ENCODE data around the gene SRGAP2B. TPM values are rescaled to one million over a fixed set of nuclear protein-coding genes. Genes with fewer than 3 reads are reported as not detected.
"Not testable (repeated sequence)": the region's sequence is repeated elsewhere in the genome, so short reads cannot be mapped to it uniquely, and the experiment has no call there.

SRGAP2B gene
- total RNA-seq, 4 donors from 2014 or later = 39.3 to 79.9 (median 52.5) TPM

DNA sequence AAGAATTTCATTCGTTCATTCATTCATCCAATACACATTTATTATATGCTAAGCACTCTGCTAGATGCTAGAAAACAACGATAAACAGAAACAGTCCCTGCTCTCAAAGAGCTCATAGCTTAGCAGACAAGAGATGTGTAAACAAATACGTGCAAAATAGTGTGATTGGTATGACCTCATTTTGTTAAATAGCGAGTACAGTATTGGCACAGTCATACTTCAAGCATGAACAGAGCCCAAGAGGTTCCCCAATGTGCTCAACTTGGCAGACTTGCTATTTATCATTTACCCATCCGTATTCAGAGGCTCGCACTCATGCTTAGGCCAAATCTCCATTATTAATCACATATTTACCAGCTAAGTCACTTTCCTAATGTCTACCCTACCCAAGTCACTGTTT lies 23.6 kb downstream of the SRGAP2B start:
- DNase-seq (ENCODE audit: low spot score in 2 of 2); H3K4me3 ChIP-seq (ENCODE audit: low read depth, poor library complexity, severe bottlenecking); intact Hi-C loops (cut with DNase I; ENCODE audit: low total_unique reads): not testable (repeated sequence)
- 40% methylated on average over 1 of the region's 6 CpGs; no CpG with 5 or more reads in 1 of the 2 donors for WGBS, 2 donors

DNA sequence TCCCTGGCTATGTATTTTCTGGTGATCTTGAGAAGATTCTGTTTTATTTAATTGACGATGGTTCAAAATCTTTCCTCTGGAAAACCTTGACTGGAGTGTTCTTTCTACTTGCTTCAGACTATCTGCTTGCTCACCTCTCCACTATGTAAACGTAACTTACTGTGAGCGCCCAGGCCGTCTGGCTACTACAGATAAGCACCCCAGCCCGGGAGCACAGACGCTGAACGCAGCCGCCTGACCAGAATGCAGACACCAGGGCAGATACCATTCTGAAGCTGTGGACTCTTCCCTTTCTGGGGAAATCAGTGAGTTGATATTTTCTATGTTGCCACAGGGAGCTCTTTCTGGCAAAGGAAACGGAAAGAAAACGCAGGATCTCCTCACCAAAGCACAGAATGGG lies 28.6 kb downstream of the SRGAP2B start:
- DNase-seq (ENCODE audit: low spot score in 2 of 2); H3K4me3 ChIP-seq (ENCODE audit: low read depth, poor library complexity, severe bottlenecking); intact Hi-C loops (cut with DNase I; ENCODE audit: low total_unique reads): not testable (repeated sequence)
- WGBS, 2 donors = no CpG with 5 or more reads among the region's 10 CpGs

DNA sequence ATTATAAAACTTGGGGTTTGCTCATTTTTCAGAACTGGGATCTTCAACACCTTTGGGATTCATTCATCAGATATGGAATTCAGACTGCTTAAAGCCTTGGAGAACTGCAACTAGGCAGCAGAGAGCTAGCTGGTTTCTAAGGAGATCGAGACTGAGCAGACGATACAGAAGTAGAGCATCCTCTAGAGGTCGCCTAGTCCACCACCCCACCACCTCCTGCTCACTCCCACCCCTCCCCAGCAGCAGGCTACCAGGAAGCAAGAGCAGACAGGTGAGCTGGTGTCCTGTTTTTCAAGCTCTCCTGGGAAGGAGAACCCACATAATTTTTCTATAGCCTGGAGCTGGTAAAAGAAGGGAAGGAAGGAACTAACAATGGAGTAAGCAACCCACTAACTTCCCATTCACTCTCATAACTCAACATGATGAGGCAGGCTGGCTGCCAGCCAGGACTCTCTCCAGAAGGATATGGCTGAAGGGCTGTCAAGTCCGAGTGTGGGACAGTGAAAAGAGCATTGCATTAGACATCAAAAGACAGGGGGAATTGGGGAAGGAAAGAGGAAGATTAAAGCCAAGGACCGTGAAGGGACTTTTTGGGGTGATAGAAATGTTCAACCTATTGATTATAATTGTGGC lies 29.8 kb downstream of the SRGAP2B start:
- DNase-seq (ENCODE audit: low spot score in 2 of 2); H3K4me3 ChIP-seq (ENCODE audit: low read depth, poor library complexity, severe bottlenecking); intact Hi-C loops (cut with DNase I; ENCODE audit: low total_unique reads): not testable (repeated sequence)
- 37% methylated on average over 3 of the region's 5 CpGs; no CpG with 5 or more reads in 1 of the 2 donors for WGBS, 2 donors

DNA sequence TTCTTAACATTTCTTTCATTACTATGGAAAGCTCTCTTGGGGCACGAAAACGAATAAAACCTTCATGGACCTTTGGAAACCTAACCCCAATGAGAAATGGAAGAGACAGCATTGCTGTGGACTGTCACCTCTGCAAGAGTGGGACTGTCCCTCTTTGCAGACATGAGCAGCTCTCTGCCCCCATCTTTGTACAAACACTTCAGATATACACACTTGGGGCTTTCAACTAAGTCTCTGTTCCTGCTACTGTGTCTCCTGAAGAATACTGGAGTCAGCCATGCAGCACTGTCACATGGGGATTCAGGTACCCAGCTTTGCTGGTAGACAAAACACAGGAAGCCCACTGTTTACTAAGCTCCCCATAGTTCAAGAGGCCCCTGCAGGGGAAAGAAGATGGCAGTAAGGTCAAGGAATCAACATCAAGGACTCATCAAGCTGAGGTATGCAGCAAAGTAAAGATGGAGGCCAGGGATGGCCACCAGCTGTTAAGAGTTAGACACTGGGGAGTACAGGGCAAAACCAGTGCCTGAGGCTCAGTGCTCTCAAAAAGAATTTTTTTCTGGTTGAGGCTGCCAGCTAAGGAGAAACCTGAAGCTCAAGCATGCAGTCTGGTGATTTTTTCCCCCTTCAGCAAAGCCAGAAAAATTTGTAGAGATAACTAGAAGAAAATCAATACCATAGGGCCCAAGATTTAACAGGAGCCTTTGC lies 31.0 kb downstream of the SRGAP2B start:
- DNase-seq (ENCODE audit: low spot score in 2 of 2); H3K4me3 ChIP-seq (ENCODE audit: low read depth, poor library complexity, severe bottlenecking); intact Hi-C loops (cut with DNase I; ENCODE audit: low total_unique reads): not testable (repeated sequence)
- no CpG with 5 or more reads among the region's 2 CpGs for WGBS, 2 donors

DNA sequence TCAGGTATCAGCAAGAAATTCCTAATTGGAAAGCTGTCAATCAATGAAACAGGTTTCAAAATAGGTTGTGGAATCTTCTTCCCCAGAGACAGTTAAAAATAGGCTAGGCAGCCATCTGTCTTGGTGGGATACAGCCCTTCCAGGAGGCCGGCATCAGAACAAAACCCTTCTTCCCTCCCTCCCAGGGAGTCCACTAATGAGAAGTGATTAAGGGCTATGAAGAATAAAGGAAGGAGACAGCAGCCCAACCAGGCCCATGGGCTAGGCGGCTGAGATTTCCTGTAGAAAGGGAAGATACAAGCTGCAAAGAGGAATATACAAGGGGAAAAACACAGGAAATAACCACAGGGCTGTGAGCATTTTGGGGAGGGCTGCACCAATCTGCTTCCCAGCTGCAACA lies 31.8 kb downstream of the SRGAP2B start:
- WGBS, 2 donors = 64 to 67% methylated on average over 1 of the region's 2 CpGs

DNA sequence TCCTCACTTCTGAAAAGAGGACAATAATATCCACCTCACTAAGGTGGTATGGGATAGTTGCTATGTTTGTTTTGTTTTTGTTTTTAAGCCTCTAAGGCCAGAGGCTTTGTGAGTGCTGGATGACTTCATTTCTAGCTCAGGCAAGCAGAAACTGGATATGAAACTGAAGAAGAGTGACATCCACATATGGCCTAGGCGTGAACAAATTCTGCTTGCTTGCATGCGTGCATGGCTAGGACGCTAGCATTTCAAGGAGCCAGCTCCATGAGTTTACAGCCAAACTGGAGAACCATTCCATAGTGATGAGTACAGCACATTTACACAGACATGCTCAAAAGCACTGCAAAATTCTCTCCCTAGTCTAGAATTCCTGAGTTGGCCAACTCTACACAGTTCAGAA lies 36.9 kb downstream of the SRGAP2B start:
- intact Hi-C loops (cut with DNase I; ENCODE audit: low total_unique reads); DNase-seq (ENCODE audit: low spot score in 2 of 2); H3K4me3 ChIP-seq (ENCODE audit: low read depth, poor library complexity, severe bottlenecking): not testable (repeated sequence)
- no CpG with 5 or more reads among the region's 3 CpGs for WGBS, 2 donors

More for the DNA sequence above, 31.8 kb downstream of the SRGAP2B start:
- DNase-seq (ENCODE audit: low spot score in 2 of 2); H3K4me3 ChIP-seq (ENCODE audit: low read depth, poor library complexity, severe bottlenecking); intact Hi-C loops (cut with DNase I; ENCODE audit: low total_unique reads): not testable (repeated sequence)

DNA sequence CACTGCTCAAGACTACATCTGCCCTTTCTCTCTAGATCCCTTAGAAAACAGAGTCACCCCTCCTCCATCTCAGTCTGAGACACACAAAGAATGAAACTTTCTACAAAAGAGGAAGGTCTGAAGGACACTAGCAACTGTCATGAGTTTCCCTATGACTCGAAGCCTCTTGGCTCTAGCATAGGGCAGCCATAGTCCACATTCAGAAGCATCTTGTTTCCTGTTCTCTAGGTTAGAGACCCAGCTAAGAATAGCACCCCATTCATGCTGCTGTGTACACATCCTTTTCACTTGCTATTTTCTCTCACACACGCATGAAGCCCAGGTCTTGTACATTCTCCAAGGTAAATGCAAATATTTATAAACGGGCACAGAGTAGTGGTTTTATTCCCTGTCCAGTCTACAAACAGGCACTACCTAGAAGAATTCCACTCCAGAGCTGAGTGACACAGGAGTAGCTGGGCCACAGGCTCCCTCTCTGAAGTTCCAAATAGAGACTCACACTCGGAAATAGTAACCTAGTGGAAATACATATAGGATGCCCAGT lies 39.8 kb downstream of the SRGAP2B start:
- DNase-seq (ENCODE audit: low spot score in 2 of 2); intact Hi-C loops (cut with DNase I; ENCODE audit: low total_unique reads); H3K4me3 ChIP-seq (ENCODE audit: low read depth, poor library complexity, severe bottlenecking): not testable (repeated sequence)
- no CpG with 5 or more reads among the region's 4 CpGs for WGBS, 2 donors

DNA sequence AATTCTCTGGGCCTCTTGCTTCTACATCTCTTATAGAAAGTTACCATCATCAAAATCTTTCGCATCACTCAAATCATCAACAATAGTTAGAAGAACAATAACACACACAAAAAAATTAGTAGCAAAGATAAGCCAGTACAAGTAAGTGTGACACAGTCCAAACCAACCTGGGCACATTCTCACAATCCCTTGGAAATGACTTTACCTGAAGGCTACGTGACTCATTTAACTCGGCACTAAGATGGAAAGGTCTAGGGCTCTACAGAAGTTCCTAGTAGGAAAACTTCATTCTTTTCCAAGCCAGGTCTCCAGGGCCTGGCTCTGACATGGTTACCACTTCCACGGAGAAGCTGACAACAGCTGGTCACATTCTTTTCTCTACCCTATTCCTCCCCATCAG lies 41.7 kb downstream of the SRGAP2B start:
- intact Hi-C loops (cut with DNase I; ENCODE audit: low total_unique reads); DNase-seq (ENCODE audit: low spot score in 2 of 2); H3K4me3 ChIP-seq (ENCODE audit: low read depth, poor library complexity, severe bottlenecking): not testable (repeated sequence)
- no CpG with 5 or more reads among the region's 4 CpGs for WGBS, 2 donors

DNA sequence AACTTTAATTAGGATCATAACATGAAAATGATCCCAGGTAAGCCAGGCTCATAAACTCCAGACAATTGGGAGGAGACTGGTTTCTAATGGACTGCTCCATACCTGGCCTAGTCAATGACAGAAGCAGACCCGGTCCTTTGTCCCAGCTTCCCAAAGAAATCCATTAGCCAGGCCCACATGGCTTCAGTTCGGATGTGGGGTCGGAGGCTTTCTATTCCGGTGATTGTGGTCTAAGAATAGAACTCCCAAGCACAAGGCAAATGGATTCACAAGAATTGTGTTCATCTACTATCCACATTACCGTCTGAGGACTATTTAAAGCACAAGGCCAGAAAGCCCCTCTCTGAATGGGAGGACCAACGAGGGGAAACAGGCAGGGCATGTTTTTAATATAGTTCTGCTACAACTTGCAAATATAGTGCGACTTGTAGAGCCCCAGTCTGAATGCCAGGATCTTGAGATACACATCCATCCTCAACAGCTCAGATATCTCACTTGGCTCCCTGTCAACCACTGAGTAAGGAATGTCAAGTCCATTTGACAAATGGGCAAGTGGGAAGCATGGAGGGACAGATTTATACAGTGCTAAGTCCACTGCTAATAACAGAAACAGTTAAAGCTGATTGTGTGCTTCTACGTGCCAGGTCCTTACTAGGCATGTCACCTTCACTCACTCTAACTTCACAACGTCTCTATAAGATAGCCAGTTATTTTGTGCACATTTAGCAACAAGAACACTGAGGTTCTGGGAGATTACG lies 42.9 kb downstream of the SRGAP2B start:
- DNase-seq (ENCODE audit: low spot score in 2 of 2); intact Hi-C loops (cut with DNase I; ENCODE audit: low total_unique reads); H3K4me3 ChIP-seq (ENCODE audit: low read depth, poor library complexity, severe bottlenecking): not testable (repeated sequence)
- WGBS, 2 donors = no CpG with 5 or more reads among the region's 10 CpGs

DNA sequence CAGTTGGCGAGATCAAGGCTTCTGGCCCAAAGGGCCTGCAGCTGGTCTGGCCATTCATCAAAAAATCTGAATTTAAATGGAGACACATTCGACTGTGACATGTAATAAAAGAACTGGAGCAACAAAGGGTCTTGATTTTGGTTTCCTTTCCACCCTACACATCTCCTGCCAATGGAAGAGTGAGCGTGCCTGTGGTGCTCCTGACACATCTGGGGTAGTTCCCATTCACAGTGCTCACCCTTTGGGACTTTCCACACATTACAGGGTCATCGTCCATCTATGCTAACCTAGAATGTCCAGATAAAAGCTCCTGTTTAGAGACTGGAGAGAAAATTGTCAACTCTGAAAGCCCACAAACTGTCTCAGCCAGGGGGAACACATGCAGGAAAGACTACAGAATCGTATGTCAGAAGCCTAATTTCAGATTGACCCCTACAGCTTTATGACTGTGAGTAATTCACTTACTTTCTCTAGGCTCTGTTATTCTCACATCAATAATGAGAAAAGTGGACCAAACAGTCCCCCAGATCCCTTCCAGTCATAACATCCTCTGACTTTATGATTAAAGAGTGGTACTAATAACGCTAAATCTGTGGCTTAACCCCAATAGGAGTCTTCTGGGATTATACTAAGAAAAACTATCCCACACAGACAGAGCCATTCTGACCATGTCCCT lies 46.8 kb downstream of the SRGAP2B start:
- WGBS, 2 donors = no CpG with 5 or more reads among the region's 6 CpGs
- H3K4me3 ChIP-seq (ENCODE audit: low read depth, poor library complexity, severe bottlenecking); intact Hi-C loops (cut with DNase I; ENCODE audit: low total_unique reads); DNase-seq (ENCODE audit: low spot score in 2 of 2): not testable (repeated sequence)

DNA sequence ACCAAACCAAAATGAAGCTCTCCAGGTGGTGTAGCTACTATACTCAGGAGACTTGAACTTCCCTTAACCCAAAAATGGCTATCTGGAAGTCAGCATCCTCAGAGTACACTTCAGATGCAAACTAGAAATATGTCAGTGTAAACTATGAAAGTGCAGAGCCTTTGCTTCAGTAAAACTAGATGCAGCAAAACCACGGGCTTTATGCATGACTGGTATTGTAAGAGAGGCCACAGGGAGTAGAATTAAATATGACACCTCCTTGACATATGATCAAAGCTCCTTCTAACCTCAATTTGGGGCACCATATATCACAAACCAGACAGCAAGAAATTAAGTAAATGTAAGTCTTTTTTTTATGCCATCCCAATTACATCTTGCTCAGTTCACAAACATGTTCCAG lies 47.6 kb downstream of the SRGAP2B start:
- H3K4me3 ChIP-seq (ENCODE audit: low read depth, poor library complexity, severe bottlenecking); DNase-seq (ENCODE audit: low spot score in 2 of 2); intact Hi-C loops (cut with DNase I; ENCODE audit: low total_unique reads): not testable (repeated sequence)
- no CpG with 5 or more reads among the region's 1 CpG for WGBS, 2 donors

DNA sequence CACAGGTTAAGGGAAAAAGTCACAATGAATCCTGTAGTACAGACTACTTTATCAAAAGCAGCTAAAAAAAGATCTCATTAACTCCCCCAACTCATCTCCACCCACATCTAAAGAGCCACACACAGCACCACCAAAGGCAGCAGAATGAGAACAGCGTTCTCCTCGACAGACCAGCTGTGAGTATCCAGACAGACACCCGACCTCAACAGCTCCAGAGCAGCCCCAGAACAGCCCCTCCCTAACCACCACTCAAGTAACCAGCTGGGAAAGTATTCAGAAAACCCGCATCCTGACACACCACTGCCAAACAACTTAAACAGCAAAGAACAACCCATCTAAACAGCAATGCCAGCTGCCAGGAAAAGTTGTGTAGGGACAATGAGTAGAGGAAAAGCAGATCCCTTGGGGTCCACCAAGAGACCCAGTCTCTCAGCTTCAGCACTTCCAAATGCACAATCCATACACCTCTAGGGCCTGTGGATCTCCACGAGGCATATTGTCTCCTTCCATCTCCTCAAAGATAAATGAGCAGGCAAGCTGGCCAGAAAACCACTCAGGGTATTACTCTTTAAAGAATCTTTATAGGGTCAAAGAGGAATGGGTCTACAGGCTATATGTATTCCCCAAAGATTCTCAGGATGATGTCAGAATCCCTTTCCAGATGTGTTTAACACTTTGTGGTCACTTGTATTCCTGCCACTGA lies 49.4 kb downstream of the SRGAP2B start:
- H3K4me3 ChIP-seq (ENCODE audit: low read depth, poor library complexity, severe bottlenecking); DNase-seq (ENCODE audit: low spot score in 2 of 2); intact Hi-C loops (cut with DNase I; ENCODE audit: low total_unique reads): not testable (repeated sequence)
- WGBS, 2 donors = no CpG with 5 or more reads among the region's 5 CpGs

DNA sequence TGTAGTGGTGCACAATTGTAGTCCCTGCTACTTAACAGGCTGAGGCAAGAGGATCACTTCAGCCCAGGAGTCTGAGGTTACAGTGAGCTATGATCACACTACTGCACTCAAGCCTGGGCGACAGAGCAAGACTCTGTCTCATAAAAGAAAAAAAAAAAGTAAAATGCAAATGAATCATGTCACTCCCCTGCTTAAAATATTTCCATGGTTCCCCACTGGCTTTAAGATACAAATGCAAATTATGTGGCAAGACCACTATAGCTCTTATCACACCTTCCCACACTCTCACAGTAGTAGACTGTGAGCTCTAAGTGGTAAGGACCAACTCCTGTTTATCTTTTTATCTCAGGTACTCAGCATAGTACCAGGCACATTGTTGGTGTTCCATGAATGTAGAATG lies 53.6 kb downstream of the SRGAP2B start:
- intact Hi-C loops (cut with DNase I; ENCODE audit: low total_unique reads); H3K4me3 ChIP-seq (ENCODE audit: low read depth, poor library complexity, severe bottlenecking); DNase-seq (ENCODE audit: low spot score in 2 of 2): not testable (repeated sequence)
- no CpG with 5 or more reads among the region's 1 CpG for WGBS, 2 donors

DNA sequence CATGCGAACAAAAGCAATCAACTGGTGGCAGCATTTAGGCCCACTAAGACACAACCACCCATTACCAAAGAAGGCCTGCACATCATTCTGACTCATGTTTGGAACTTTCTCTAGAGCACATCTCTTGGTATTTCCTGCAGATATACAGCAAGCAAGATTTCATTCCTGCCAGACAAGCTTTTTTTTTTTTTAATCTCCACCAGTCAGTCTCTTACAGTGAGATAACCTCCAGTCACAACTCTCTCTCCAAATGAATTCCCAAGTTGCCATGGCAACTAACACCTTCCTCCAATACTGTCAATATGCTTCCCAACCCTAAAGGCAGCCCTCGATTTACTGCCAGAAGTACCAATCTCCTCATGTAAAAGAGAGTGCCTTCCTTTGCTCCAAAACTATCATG lies 59.1 kb downstream of the SRGAP2B start:
- intact Hi-C loops (cut with DNase I; ENCODE audit: low total_unique reads); DNase-seq (ENCODE audit: low spot score in 2 of 2); H3K4me3 ChIP-seq (ENCODE audit: low read depth, poor library complexity, severe bottlenecking): not testable (repeated sequence)
- WGBS, 2 donors = 64 to 80% methylated on average over 2 of the region's 2 CpGs
